IMR-90 (cell line): ENCODE measurements around the gene ARNT2. TPM values are rescaled to one million over a fixed set of nuclear protein-coding genes. Genes with fewer than 3 reads are reported as not detected.

Source experiments
- ATAC-seq: fragments of 200-7000 bp; cut with Tn5 transposase; 2 replicates; pipeline ENCODE4 v1.9.1; 2020; ENCODE audit warnings: low read depth, mild to moderate bottlenecking, moderate library complexity
- BruUV-seq: library from RNA; stranded (reverse); fragments of 400-500 nt; replicated peaks from 2 replicates; lab custom pipeline; 2021; lab: Mats Ljungman, UMichigan
- CTCF ChIA-PET: fragments of 300-600 bp; formaldehyde crosslinking; extraction: SDS; loops from one replicate; lab custom pipeline; 2021; ENCODE audit warnings: antibody characterized with exemption; lab: Yijun Ruan, JAX
- POLR2A ChIA-PET: fragments of 300-600 bp; sonication (Branson Sonifier 250); formaldehyde crosslinking; loops from one replicate; lab custom pipeline; 2022; ENCODE audit warnings: antibody characterized with exemption; ENCODE audit not compliant: unreplicated experiment; lab: Charles Lee
- DNase-seq: peaks from one replicate; pipeline ENCODE4 v3.0.0; 2013
- H2AFZ ChIP-seq: replicated peaks from 2 replicates; pipeline ENCODE3; 2013; ENCODE audit warnings: low read length, mild to moderate bottlenecking; ENCODE audit not compliant: poor library complexity
- H2AK5ac ChIP-seq: 2 replicates; pipeline ENCODE4 v1.6.1; 2013; ENCODE audit warnings: low read depth, low read length, inconsistent platforms
- H2AK9ac ChIP-seq: replicated peaks from 2 replicates; pipeline ENCODE3; 2013; ENCODE audit warnings: mild to moderate bottlenecking, low read depth, low read length, moderate library complexity; ENCODE audit not compliant: poor library complexity
- H2BK120ac ChIP-seq: 2 replicates; pipeline ENCODE4 v1.6.1; 2013; ENCODE audit warnings: low read depth, low read length, inconsistent platforms
- H2BK15ac ChIP-seq: 3 replicates; pipeline ENCODE4 v1.6.1; 2013; ENCODE audit warnings: low read depth, low read length, inconsistent platforms
- H2BK20ac ChIP-seq: 2 replicates; pipeline ENCODE4 v1.6.1; 2013; ENCODE audit warnings: low read depth, mild to moderate bottlenecking, inconsistent platforms, low read length, moderate library complexity
- H2BK5ac ChIP-seq: 2 replicates; pipeline ENCODE4 v1.6.1; 2013; ENCODE audit warnings: mild to moderate bottlenecking, low read depth, low read length, inconsistent platforms; ENCODE audit not compliant: poor library complexity, severe bottlenecking
- H3K14ac ChIP-seq: replicated peaks from 2 replicates; pipeline ENCODE4 v1.6.1; 2013; ENCODE audit warnings: low read depth, low read length, inconsistent platforms
- H3K18ac ChIP-seq: 2 replicates; pipeline ENCODE4 v1.6.1; 2013; ENCODE audit warnings: low read depth, low read length, control low read depth
- H3K23ac ChIP-seq: 2 replicates; pipeline ENCODE4 v1.6.1; 2013; ENCODE audit warnings: low read depth, low read length, inconsistent platforms
- H3K27ac ChIP-seq: 2 replicates; pipeline ENCODE4 v1.5.1; 2013; ENCODE audit warnings: mild to moderate bottlenecking, control low read depth, low read length; ENCODE audit not compliant: insufficient read depth
- H3K27me3 ChIP-seq: 2 replicates; pipeline ENCODE4 v1.6.1; 2013; ENCODE audit warnings: low read length; ENCODE audit not compliant: control insufficient read depth, insufficient read depth
- H3K36me3 ChIP-seq: 2 replicates; pipeline ENCODE4 v1.6.1; 2013; ENCODE audit warnings: low read length, mixed read lengths; ENCODE audit not compliant: control insufficient read depth, insufficient read depth
- H3K4ac ChIP-seq: 2 replicates; pipeline ENCODE4 v1.6.1; 2013; ENCODE audit warnings: low read depth, low read length, inconsistent platforms
- H3K4me1 ChIP-seq: 2 replicates; pipeline ENCODE4 v1.6.1; 2013; ENCODE audit warnings: low read length, mixed read lengths; ENCODE audit not compliant: control insufficient read depth, insufficient read depth
- H3K4me2 ChIP-seq: 2 replicates; pipeline ENCODE4 v1.6.1; 2013; ENCODE audit warnings: low read depth, mild to moderate bottlenecking, control low read depth, low read length, moderate library complexity
- H3K4me3 ChIP-seq: 2 replicates; pipeline ENCODE4 v1.5.1; 2013; ENCODE audit warnings: low read depth, mild to moderate bottlenecking, control low read depth, low read length, moderate library complexity; ENCODE audit not compliant: insufficient read depth
- H3K56ac ChIP-seq: 2 replicates; pipeline ENCODE4 v1.6.1; 2013; ENCODE audit warnings: low read length, inconsistent platforms; ENCODE audit not compliant: insufficient read depth; ENCODE audit errors: extremely low read depth
- H3K79me1 ChIP-seq, 2 experiments: 2 replicates each; pipeline ENCODE4 v1.6.1; 2013; ENCODE audit warnings: low read length in 2 of 2, inconsistent platforms in 1 of 2, low read depth in 1 of 2
- H3K9ac ChIP-seq: 2 replicates; pipeline ENCODE4 v1.6.1; 2013; ENCODE audit warnings: low read depth, low read length, control low read depth
- H3K9me1 ChIP-seq: 2 replicates; pipeline ENCODE4 v1.6.1; 2013; ENCODE audit warnings: low read length, inconsistent platforms; ENCODE audit not compliant: insufficient read depth
- H3K9me3 ChIP-seq: 2 replicates; pipeline ENCODE4 v1.6.1; 2013; ENCODE audit warnings: low read length; ENCODE audit not compliant: control insufficient read depth, insufficient read depth
- H4K20me1 ChIP-seq: 2 replicates; pipeline ENCODE4 v1.6.1; 2013; ENCODE audit warnings: low read length, inconsistent platforms; ENCODE audit not compliant: insufficient read depth
- H4K5ac ChIP-seq: 2 replicates; pipeline ENCODE4 v1.6.1; 2013; ENCODE audit warnings: mild to moderate bottlenecking, low read depth, low read length, control low read depth
- H4K8ac ChIP-seq, 2 experiments: 2 replicates each; pipeline ENCODE4 v1.6.1; 2013; ENCODE audit warnings: low read depth in 2 of 2, low read length in 2 of 2, control low read depth in 1 of 2, inconsistent platforms in 1 of 2
- H4K91ac ChIP-seq: 2 replicates; pipeline ENCODE4 v1.6.1; 2013; ENCODE audit warnings: low read depth, low read length, inconsistent platforms; ENCODE audit not compliant: insufficient read depth
- BHLHE40 ChIP-seq: fragments of 150-350 bp; IDR thresholded peaks from 2 replicates; pipeline ENCODE4 v1.6.1; 2016; ENCODE audit warnings: mild to moderate bottlenecking, low read depth, low read length
- CEBPB ChIP-seq: IDR thresholded peaks from 2 replicates; pipeline ENCODE4 v1.6.1; 2012; ENCODE audit warnings: low read depth, low read length, improper control_type of control experiment
- CHD1 ChIP-seq: IDR thresholded peaks from 2 replicates; pipeline ENCODE4 v1.6.1; 2012; ENCODE audit warnings: low read depth, low read length, improper control_type of control experiment
- CTCF ChIP-seq: conservative IDR thresholded peaks from 2 replicates; pipeline ENCODE4 v1.5.1; 2012; ENCODE audit warnings: mild to moderate bottlenecking, low read depth, low read length, improper control_type of control experiment
- ELK1 ChIP-seq: fragments of 150-350 bp; IDR thresholded peaks from 2 replicates; pipeline ENCODE4 v1.6.1; 2016; ENCODE audit warnings: low read depth, mild to moderate bottlenecking, low read length, moderate library complexity, borderline replicate concordance
- FOS ChIP-seq: fragments of 150-350 bp; IDR thresholded peaks from 2 replicates; pipeline ENCODE4 v1.6.1; 2016; ENCODE audit warnings: low read depth, low read length
- MAFK ChIP-seq: IDR thresholded peaks from 2 replicates; pipeline ENCODE4 v1.6.1; 2012; ENCODE audit warnings: low read depth, low read length, improper control_type of control experiment
- MAZ ChIP-seq: IDR thresholded peaks from 2 replicates; pipeline ENCODE4 v1.6.1; 2012; ENCODE audit warnings: low read depth, mild to moderate bottlenecking, low read length, improper control_type of control experiment, moderate library complexity, borderline replicate concordance
- MXI1 ChIP-seq: IDR thresholded peaks from 2 replicates; pipeline ENCODE4 v1.6.1; 2012; ENCODE audit warnings: low read depth, mild to moderate bottlenecking, low read length, moderate library complexity, borderline replicate concordance
- NFE2L2 ChIP-seq: fragments of 150-350 bp; IDR thresholded peaks from 2 replicates; pipeline ENCODE4 v1.6.1; 2016; ENCODE audit warnings: low read depth, mild to moderate bottlenecking, low read length
- POLR2A ChIP-seq: IDR thresholded peaks from 2 replicates; pipeline ENCODE4 v1.6.1; 2012; ENCODE audit warnings: mild to moderate bottlenecking, low read depth, low read length
- RAD21 ChIP-seq: IDR thresholded peaks from 2 replicates; pipeline ENCODE4 v1.6.1; 2012; ENCODE audit warnings: low read length, improper control_type of control experiment
- RCOR1 ChIP-seq: IDR thresholded peaks from 2 replicates; pipeline ENCODE4 v1.6.1; 2012; ENCODE audit warnings: mild to moderate bottlenecking, low read length, improper control_type of control experiment; ENCODE audit not compliant: insufficient replicate concordance
- RFX5 ChIP-seq: IDR thresholded peaks from 2 replicates; pipeline ENCODE4 v1.8.0; 2012; ENCODE audit warnings: low read depth, mild to moderate bottlenecking, low read length, moderate library complexity
- SMC3 ChIP-seq: fragments of 150-350 bp; IDR thresholded peaks from 2 replicates; pipeline ENCODE4 v1.6.1; 2016; ENCODE audit warnings: low read depth, mild to moderate bottlenecking, antibody characterized with exemption, low read length, moderate library complexity
- USF2 ChIP-seq: fragments of 150-350 bp; IDR thresholded peaks from 2 replicates; pipeline ENCODE4 v1.6.1; 2017; ENCODE audit warnings: mild to moderate bottlenecking, antibody characterized with exemption, low read length, low read depth
- WGBS, 2 experiments: methylation state at CpG; one replicate each; pipeline versions ENCODE4 v1.1.5 to v1.1.7; 2013; ENCODE audit warnings: missing lambda C conversion rate in 2 of 2; ENCODE audit not compliant: insufficient read length in 1 of 2; ENCODE audit errors: extremely low coverage in 2 of 2; 5-methylcytosine and 5-hydroxymethylcytosine counted together
- dilution Hi-C: fragments of 300-500 bp; cut with HindIII; formaldehyde crosslinking; loops from one replicate; pipeline ENCODE4 v1.14.3; 2018; ENCODE audit warnings: low sequenced_read_pairs; ENCODE audit not compliant: unreplicated experiment
- in situ Hi-C: fragments of 300-500 bp; cut with MboI; formaldehyde crosslinking; loops from 3 replicates; pipeline ENCODE4 v1.14.3; 2019; ENCODE audit warnings: low sequenced_read_pairs, inconsistent platforms, mixed read lengths
- intact Hi-C: fragments of 100-400 bp; cut with micrococcal nuclease; formaldehyde crosslinking; loops from 2 replicates; pipeline ENCODE4 v1.10.0; 2022
- polyA plus RNA-seq, 3 experiments: library from polyadenylated mRNA; depleted of rRNA; stranded (reverse); fragments of >200 nt; gene quantifications; 2 replicates each; pipeline ENCODE4 v1.2.3, GENCODE V29; 2012; ENCODE audit warnings: low replicate concordance in 1 of 3
- total RNA-seq: library from RNA; depleted of rRNA; stranded (reverse); fragments of >200 nt; gene quantifications from 2 replicates; pipeline ENCODE4 v1.2.3, GENCODE V29; 2012

ARNT2 gene
- total and polyA plus RNA-seq, 2 of the 4 experiments (the other 2 are of a cell fraction), result 18.2 to 19.0 TPM

- Histone ChIP-seq H3K4me1 (no peaks in the 10 kb centered on the region), H3K9me1 (no peaks in the 10 kb centered on the region), H2AK5ac (no peak overlapping the region), H3K56ac (no peak overlapping the region), H2AFZ (no peak overlapping the region), H3K4ac (no peak overlapping the region), H2BK120ac (no peak overlapping the region), H3K4me3 (no peak overlapping the region), H2BK5ac (no peak overlapping the region), H3K9me3 (no peaks in the 10 kb centered on the region; the same call in 1 of the 2 replicates), H4K5ac (no peak overlapping the region), H2BK20ac (no peak overlapping the region), H3K23ac (no peak overlapping the region), H4K20me1 (no peaks in the 10 kb centered on the region), H2BK15ac (no peak overlapping the region), H4K91ac (no peak overlapping the region), H3K79me1 (no peaks in the 10 kb centered on the region), H2AK9ac (no peak overlapping the region), H3K36me3 (no peaks in the 10 kb centered on the region), H4K8ac (no peak overlapping the region), H3K4me2 (no peak overlapping the region), H3K14ac (no peak overlapping the region), H3K27me3 (peaks cover 31% of the 10 kb centered on the region), H3K27ac (no peak overlapping the region), H3K18ac (no peak overlapping the region), H3K9ac (no peak overlapping the region)
- ChIA-PET POLR2A (no interaction called here), CTCF (no interaction called here)
- dilution Hi-C loops (no loop called here), in situ Hi-C loops (no loop called here), intact Hi-C loops (no loop called here)
- TF ChIP-seq CEBPB (no peak), FOS (no peak), MAZ (no peak), ELK1 (no peak), BHLHE40 (no peak), CTCF (no peak), SMC3 (no peak), POLR2A (no peak), MAFK (no peak), NFE2L2 (no peak), RAD21 (no peak), MXI1 (no peak), CHD1 (no peak), USF2 (no peak), RFX5 (no peak), RCOR1 (no peak)
- WGBS, 2 experiments, result 90% methylated on average over 2 of the region's 4 CpGs; no CpG with 5 or more reads in 1 of the 2 experiments
- DNase-seq (no peak), ATAC-seq (no peak)
- BruUV-seq, result no TSS peak
Measured at GRCh38 chr15:80374441-80374840, 29.7 kb upstream of the ARNT2 start.
